ENCODE data around the gene PBRM1.
"Not testable (repeated sequence)": the region's sequence is repeated elsewhere in the genome, so short reads cannot be mapped to it uniquely, and the experiment has no call there.

The PBRM1 gene

DNA sequence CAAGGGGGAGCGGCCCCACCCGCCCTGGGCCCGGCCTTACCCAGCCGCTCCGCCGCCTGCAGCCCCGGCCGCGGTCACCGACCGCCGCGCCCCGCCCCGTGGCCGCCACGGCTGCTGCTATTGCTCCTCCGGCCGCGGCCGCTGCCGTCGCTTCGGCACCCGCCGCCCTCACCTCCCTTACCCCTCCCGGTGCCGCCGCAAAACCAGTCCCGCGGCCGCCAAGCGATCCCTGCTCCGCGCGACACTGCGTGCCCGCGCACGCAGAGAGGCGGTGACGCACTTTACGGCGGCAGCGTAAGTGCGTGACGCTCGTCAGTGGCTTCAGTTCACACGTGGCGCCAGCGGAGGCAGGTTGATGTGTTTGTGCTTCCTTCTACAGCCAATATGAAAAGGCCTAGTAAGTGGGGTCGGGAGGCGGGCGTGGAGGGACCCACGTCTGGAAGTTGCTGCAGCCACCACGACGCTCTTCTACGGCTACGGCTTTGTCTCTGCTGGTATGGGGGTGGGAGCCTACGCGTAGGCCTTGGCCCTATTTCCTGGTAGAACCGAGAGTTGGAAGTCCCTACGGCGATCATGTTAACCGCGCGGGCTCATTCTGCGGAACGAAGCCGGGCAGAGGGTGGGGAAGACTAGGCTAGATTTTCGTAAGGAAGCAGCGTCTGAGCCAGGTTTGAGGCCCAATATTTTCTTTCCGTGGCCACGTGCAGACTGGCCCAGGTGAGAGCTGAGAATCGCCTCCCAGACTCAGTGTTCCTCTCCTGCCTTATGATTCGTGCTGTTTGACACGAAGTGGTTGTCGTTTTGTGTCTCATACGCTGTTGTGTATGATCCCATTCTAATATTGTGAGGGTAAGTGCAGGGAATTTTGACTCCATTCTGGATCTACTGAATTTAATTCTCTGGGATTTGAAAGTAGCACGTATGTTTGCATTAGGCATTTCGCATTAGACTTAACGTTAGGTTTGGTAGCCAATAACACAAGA is at the start of gene PBRM1, which contains the start of gene GNL3:
PBRM1 (minus strand) TSS at position 205 of the 983 bp plus-strand sequence.
GNL3 (plus strand) TSS at position 324 of the 983 bp plus-strand sequence; CDS start at position 385, 61 bp downstream.
- in situ Hi-C loops (cut with HindIII; ENCODE audit: low sequenced_read_pairs): no loop called here

- in situ Hi-C loops (cut with HindIII; ENCODE audit: low sequenced_read_pairs): no loop called here
Measured at GRCh38 chr3:52733256-52733891, 47.7 kb upstream of the PBRM1 start.

DNA sequence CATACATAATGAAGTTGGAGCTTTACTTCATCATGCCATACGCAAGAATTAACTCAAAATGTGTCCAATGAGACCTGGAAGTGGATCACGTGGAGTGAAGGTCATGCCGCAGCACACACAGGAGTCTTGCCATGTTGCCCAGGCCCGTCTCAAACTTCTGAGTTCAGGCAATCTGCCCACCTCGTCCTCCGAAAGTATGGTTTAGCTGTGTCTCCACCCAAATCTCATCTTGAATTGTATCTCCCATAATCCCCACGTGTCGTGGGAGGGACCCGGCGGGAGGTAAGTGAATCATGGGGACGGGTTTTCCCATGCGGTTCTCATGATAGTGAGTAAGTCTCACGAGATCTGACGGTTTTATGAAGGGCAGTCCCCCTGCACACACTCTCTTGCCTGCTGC is 45.9 kb upstream of the PBRM1 start:
- in situ Hi-C loops (cut with HindIII; ENCODE audit: low sequenced_read_pairs): no loop called here

DNA sequence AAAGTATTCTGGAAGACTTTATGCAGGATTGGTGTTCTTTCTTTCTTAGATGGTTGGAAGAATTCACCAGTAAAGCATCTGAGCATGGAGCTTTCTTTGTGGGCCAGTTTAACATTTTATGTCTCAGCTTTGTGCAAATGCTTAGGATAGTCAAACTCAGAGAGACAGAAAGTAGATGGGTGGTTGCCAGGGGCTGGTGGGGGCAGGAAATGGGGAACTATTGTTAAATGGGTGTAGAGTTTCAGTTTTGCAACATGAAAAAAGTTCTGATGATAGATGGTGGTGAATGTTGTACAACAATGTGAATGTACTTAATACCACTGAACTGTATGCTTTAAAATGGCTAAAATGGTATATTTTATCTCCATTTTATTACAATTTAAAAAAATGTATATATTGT is 45.0 kb upstream of the PBRM1 start:
- in situ Hi-C loops (cut with HindIII; ENCODE audit: low sequenced_read_pairs): no loop called here

- in situ Hi-C loops (cut with HindIII; ENCODE audit: low sequenced_read_pairs): not testable (repeated sequence)
Measured at GRCh38 chr3:52728753-52729152, 43.0 kb upstream of the PBRM1 start.

GRCh38 chr3:52724511-52724910 is 38.8 kb upstream of the PBRM1 start:
- in situ Hi-C loops (cut with HindIII; ENCODE audit: low sequenced_read_pairs): no loop called here

- in situ Hi-C loops (cut with HindIII; ENCODE audit: low sequenced_read_pairs): no loop called here
Measured at GRCh38 chr3:52723935-52724334, 38.2 kb upstream of the PBRM1 start.

- in situ Hi-C loops (cut with HindIII; ENCODE audit: low sequenced_read_pairs): no loop called here
Measured at GRCh38 chr3:52722491-52722890, 36.8 kb upstream of the PBRM1 start.

- in situ Hi-C loops (cut with HindIII; ENCODE audit: low sequenced_read_pairs): no loop called here
Measured at GRCh38 chr3:52721730-52722008, 36.0 kb upstream of the PBRM1 start.

DNA sequence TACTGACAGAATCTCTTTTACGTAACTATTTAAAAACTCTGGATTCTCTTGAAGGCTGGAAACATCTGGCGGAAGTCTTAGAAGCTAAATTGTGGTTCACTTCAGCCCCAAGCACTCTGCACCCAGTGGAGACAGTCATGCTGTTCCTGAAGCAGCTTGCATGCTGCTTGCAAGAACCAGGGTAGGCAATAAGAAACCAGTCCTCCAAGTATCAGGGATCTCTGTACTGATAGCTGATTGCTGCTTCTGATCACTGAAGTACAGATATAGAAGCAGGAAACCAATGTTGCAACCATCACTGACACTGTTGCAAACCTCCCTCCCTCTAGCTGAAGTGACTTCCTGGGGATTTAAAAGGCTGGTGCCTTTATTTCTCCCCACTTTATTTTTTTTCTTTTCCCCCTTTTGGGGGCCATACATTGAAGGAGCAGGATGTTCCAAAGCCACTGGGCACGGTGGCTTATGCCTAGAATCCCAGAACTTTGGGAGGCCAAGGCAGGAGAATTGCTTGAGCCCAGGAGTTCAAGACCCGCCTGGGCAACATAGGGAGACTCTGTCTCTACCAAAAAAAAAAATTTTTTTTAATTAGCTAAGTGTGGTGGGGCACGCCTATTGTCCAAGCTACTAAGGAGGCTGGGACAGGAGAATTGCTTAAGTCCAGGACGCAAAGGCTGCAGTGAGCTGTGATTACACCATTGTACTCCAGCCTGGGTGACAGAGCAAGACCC is 35.5 kb upstream of the PBRM1 start:
- in situ Hi-C loops (cut with HindIII; ENCODE audit: low sequenced_read_pairs): no loop called here

GRCh38 chr3:52719618-52720017 is 33.9 kb upstream of the PBRM1 start:
- in situ Hi-C loops (cut with HindIII; ENCODE audit: low sequenced_read_pairs): no loop called here

GRCh38 chr3:52715714-52716305 is 30.1 kb upstream of the PBRM1 start:
- in situ Hi-C loops (cut with HindIII; ENCODE audit: low sequenced_read_pairs): no loop called here

DNA sequence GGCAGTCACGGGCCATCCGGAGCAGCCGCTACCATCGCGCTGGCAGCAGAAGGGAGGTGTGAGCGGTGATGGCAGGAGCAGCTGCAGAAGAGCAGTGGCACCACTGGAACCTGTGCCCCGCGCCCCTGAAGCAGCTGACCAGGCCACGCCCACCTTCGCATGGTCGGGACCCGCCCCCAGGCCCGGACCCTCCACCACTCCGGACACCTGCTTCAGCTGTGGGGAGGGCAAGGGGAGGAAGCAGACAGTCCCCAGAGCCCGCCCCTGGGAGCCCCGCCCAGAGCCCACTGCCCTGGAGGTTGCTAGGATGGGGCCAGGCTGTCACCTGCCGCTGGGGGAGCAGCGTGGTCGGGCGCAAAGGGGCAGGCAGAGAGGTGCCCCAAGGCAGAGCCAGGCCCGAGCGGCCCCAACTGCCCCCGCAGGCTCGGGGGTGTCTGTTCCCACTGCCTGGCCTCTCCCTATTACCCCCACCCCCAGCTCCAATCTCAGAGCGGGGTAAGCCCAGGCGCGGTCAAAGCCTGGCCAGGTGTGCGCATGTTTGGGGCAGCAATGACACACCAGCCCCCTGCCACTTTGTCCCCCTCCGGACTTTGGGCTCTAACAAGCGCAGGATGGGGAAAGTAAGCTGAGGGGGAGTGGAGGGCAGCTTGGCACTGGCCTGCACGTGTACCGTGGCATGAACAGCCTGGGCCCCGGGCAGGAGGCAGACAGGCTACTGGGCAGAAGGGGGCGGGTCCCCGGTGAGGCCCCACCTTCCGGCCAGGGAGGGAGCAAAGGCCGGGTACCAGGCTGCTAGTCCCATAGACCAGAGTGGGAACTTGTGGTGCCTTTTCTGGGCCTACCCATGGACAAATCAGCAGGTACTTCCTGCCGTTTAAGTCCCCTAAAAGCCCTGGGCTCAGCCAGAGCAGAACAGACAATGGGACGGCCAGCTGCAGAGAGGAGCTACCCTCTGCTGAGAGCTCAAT is 28.9 kb upstream of the PBRM1 start:
- in situ Hi-C loops (cut with HindIII; ENCODE audit: low sequenced_read_pairs): no loop called here

DNA sequence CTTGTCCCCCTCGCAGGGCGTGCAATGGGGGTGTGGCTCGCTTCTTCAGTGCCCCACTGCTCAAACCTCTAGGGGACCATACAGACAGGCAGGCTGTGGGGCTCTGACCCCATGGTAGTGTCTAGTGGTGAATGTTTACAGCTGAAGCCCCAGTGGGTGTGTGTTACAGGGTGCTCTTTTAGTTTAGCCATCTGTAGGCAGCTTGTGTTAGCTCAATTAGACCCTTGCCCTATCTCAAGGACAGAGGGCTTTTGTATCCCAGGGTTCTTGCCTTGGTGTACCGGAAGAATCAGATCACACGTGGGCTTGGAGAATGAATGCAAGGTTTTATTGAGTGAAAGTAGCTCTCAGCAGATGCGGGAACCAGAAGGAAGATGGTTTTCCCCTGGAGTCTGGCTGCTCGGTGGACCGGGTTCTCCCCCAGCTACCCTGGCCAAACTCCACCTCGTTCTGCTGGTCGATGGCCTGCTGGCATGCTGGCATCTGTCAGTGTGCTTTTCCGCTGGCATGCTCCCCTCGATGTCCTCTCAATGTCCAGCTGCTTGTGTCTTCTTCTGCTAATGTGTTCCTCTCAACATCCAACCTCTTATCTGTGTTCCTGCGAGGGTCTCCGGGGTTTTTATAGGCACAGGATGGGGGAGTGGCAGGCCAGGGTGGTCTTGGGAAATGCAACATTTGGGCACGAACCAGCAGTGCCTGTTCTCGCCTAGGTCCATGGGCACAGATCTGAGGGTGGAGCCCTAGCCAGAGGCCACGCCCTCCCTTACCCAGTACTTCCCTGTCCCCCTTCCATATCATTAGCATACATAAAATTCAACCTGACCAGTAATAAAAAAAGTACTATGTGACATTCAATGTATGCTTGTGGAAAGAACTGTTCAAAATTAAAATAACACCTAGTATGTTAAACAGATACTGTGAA is 26.8 kb upstream of the PBRM1 start:
- in situ Hi-C loops (cut with HindIII; ENCODE audit: low sequenced_read_pairs): no loop called here

DNA sequence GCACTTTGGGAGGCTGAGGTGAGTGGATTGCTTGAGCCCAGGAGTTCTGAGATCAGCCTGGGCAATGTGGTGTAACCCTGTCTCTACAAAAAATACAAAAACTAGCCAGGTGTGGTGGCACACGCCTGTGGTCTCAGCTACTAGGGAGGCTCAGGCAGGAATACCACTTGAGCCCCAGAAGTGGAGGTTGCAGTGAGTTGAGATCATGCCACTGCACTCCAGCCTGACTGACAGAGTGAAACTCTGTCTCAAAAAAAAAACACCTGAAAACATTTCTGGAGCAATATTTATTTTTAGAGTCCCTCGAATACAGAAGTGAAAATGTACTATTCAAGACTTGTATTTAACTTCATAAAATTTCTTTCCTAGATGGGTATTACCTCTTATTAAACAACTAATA is 24.8 kb upstream of the PBRM1 start:
- in situ Hi-C loops (cut with HindIII; ENCODE audit: low sequenced_read_pairs): no loop called here

- in situ Hi-C loops (cut with HindIII; ENCODE audit: low sequenced_read_pairs): no loop called here
Measured at GRCh38 chr3:52707585-52707984, 21.9 kb upstream of the PBRM1 start.

DNA sequence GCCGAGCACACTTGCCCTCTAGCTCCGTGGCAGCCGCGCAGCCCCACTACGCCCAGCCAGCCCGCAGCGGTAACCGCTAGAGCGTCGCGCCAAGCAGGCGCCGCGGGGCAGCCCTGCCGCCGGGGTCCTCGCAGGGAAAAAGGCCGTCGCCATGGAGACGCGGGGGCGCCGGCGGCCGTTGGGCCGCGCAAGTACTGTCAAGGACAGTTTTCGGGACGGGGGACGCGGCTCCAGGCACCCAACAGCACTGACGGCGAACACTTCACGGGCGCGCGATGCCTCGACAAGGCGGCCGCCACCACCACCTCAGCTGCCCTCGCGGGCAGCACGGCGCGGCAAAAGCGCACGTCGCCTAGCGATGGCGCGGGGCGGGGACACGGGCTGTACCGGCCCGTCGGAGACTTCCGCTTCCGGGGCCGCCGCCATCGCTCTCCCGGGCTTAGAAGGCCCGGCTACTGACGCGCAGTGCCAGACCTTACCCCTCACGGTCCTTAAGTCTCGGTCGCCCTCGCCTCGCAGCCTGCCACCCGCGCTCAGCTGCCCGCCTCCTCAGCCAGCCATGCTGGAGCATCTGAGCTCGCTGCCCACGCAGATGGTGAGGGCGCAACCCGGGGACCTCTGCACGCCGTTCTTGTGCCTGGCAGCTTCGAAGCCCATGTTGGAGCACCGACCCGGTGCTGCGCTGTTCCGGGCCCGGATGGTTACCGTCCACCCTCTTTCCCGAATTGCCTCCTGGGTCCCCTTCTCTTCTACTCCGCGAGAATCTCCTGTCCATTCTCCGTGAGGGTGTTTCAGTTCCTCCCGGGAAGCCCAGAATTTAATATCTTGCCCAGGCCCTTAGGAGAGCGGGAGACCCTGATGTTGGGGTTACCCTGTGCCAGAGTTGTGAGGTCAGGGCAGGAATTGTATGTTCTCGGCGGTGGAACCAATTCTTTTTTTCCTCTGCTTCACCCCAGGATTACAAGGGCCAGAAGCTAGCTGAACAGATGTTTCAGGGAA is 20.3 kb upstream of the PBRM1 start, which contains the start of the genes GLT8D1 and SPCS1:
GLT8D1 (minus strand) TSS at position 104 of the 999 bp plus-strand sequence. CDS start 5,331 bp downstream, outside the sequence.
SPCS1 (plus strand) TSS at position 419 of the 999 bp plus-strand sequence; CDS start at position 560, 141 bp downstream.
- in situ Hi-C loops (cut with HindIII; ENCODE audit: low sequenced_read_pairs): no loop called here

GRCh38 chr3:52705438-52705687 is 19.6 kb upstream of the PBRM1 start:
- in situ Hi-C loops (cut with HindIII; ENCODE audit: low sequenced_read_pairs): no loop called here
